Body of pancreas (tissue), 4 donors: ENCODE results near the gene CFAP206.

Source experiments
- CTCF ChIP-seq, 7 experiments: fragments of 450-650 bp in 4 of 7; fragments of 200-600 bp in 3 of 7; sonication (generic) in 3 of 7; IDR thresholded peaks; one replicate each; pipeline ENCODE4 v1.5.1; 2016 to 2019; ENCODE audit warnings: antibody characterized with exemption in 7 of 7
- POLR2A ChIP-seq, 3 donors: fragments of 450-650 bp; IDR thresholded peaks; one replicate each; pipeline ENCODE4 v1.6.1; 2016; ENCODE audit warnings: antibody characterized with exemption in 3 of 3, mild to moderate bottlenecking in 2 of 3

GRCh38 chr6:87391334-87391733 lies 16.4 kb upstream of the CFAP206 start:
- TF ChIP-seq CTCF (IDR thresholded peaks at IDR 0.05) (peak in 4 of 7 experiments; percentile 9 to 38 (median 22)), POLR2A (IDR thresholded peaks at IDR 0.05) (no peak)
